Ovary (tissue), 3 donors: ENCODE results near the gene CRTAC1.

Source experiments
- CTCF ChIP-seq, 3 donors: fragments of 450-650 bp in 2 of 3; fragments of 200-600 bp in 1 of 3; IDR thresholded peaks; one replicate each; pipeline versions ENCODE4 v1.5.1 to v1.8.0; 2016 to 2022; ENCODE audit warnings: antibody characterized with exemption in 3 of 3, mild to moderate bottlenecking in 1 of 3
- EP300 ChIP-seq: sonication (generic); formaldehyde crosslinking; IDR thresholded peaks from one replicate; pipeline ENCODE4 v1.6.1; 2017; ENCODE audit warnings: antibody characterized with exemption
- donor health status: DM: no; HTN: no; CAD: no.

DNA sequence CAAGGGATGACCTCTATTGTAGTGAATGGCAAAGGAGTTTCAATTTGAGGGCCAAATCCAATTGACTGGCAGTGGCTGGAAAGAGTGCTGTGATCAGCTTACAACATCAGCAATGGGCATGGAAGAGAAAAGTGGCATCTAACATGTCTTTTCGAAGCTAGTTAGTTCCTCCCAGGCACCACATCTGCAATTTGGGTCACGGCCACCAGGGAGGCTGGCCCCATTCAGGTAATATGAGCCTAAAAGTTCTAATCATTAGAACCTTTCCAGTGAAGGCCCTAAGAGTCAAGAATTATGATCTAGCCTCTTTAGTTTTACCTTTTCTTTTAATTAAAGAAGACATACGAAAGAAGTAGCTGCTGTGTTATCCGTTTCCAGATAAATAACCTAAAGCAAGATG is 17.3 kb downstream of the CRTAC1 start:
- TF ChIP-seq CTCF (IDR thresholded peaks at IDR 0.05), result no peak
- TF ChIP-seq EP300, result no peak
